Motor neuron (in vitro differentiated cells): ENCODE data around the gene CASP7. TPM values are rescaled to one million over a fixed set of nuclear protein-coding genes. Genes with fewer than 3 reads are reported as not detected.

Source experiments
- ATAC-seq, 8 experiments: fragments of 200-7000 bp; cut with Tn5 transposase; replicated peaks in 6 of 8; 2 replicates each; pipeline ENCODE4 v1.8.0; 2021; ENCODE audit warnings: mild to moderate bottlenecking in 8 of 8, moderate library complexity in 8 of 8
- H3K27ac ChIP-seq, 2 donors: fragments of 250-450 bp; sonication (Bioruptor Pico); 2 replicates each; pipeline ENCODE4 v1.9.0; 2021; ENCODE audit warnings: antibody characterized with exemption in 2 of 2, mild to moderate bottlenecking in 2 of 2, moderate library complexity in 1 of 2
- H3K4me1 ChIP-seq, 2 donors: fragments of 250-450 bp; sonication (Bioruptor Pico); replicated peaks in 1 of 2; 2 replicates each; pipeline ENCODE4 v1.6.1; 2021; ENCODE audit warnings: antibody characterized with exemption in 2 of 2, mild to moderate bottlenecking in 2 of 2, moderate library complexity in 1 of 2
- H3K4me3 ChIP-seq, 5 donors: fragments of 250-450 bp; sonication (Bioruptor Pico); 2 replicates each; pipeline ENCODE4 v1.9.0; 2021; ENCODE audit warnings: antibody characterized with exemption in 5 of 5, mild to moderate bottlenecking in 5 of 5, moderate library complexity in 4 of 5
- WGBS, 10 experiments: fragments of 450-650 bp; shearing (Covaris generic); methylation state at CpG; one replicate each; pipeline ENCODE4 v1.0.0; 2022; 5-methylcytosine and 5-hydroxymethylcytosine counted together
- in situ Hi-C, 9 experiments: fragments of 400-800 bp; cut with MboI; loops; one replicate each; pipeline ENCODE4 v1.15.0; 2021; ENCODE audit warnings: low sequenced_read_pairs in 9 of 9, low pct_unique_long_range_greater_than_20kb in 2 of 9; ENCODE audit not compliant: unreplicated experiment in 9 of 9
- total RNA-seq, 8 experiments: library from RNA; unstranded; fragments of 300-600 nt; gene quantifications; 2 replicates each; pipeline versions ENCODE4 v1.2.3 to v1.2.4, GENCODE V29; 2022

Gene CASP7
- total RNA-seq, 8 experiments from 2014 or later, result 3.5 to 22.4 (median 12.7) TPM

GRCh38 chr10:113681533-113682470 is 2.1 kb downstream of the CASP7 start:
- ATAC-seq, result no peak
- Histone ChIP-seq H3K27ac (no peak overlapping the region), H3K4me1 (no peaks in the 10 kb centered on the region), H3K4me3 (no peak overlapping the region)
- in situ Hi-C loops, result no loop called here
- 53 to 100% (median 96%) methylated on average over 1 to 4 of the region's 5 CpGs for WGBS, 10 experiments

- no peaks in the 10 kb centered on the region for H3K4me1 ChIP-seq
- no peak overlapping the region for H3K4me3 ChIP-seq
- no peak overlapping the region for H3K27ac ChIP-seq
- WGBS, 10 experiments, result 85 to 100% (median 100%) methylated on average over 1 to 2 of the region's 2 CpGs; no CpG with 5 or more reads in 3 of the 10 experiments
- no peak for ATAC-seq
- in situ Hi-C loops, result no loop called here
Observed at GRCh38 chr10:113683300-113683699, 3.6 kb downstream of the CASP7 start.

- no peak overlapping the region for H3K4me3 ChIP-seq
- H3K27ac ChIP-seq, result no peak overlapping the region
- no peaks in the 10 kb centered on the region for H3K4me1 ChIP-seq
- ATAC-seq, result no peak
- WGBS, 10 experiments, result 83 to 100% (median 92%) methylated on average over 1 to 3 of the region's 3 CpGs; no CpG with 5 or more reads in 1 of the 10 experiments
- in situ Hi-C loops, result no loop called here
Observed at GRCh38 chr10:113686028-113686427, 6.3 kb downstream of the CASP7 start.

GRCh38 chr10:113687037-113687436 is 7.3 kb downstream of the CASP7 start:
- no peak for ATAC-seq
- no peaks in the 10 kb centered on the region for H3K4me1 ChIP-seq
- H3K27ac ChIP-seq, result no peak overlapping the region
- no peak overlapping the region for H3K4me3 ChIP-seq
- in situ Hi-C loops, result no loop called here
- 88 to 100% (median 98%) methylated on average over 1 to 4 of the region's 4 CpGs; no CpG with 5 or more reads in 4 of the 10 experiments for WGBS, 10 experiments

GRCh38 chr10:113689057-113689456 is 9.3 kb downstream of the CASP7 start:
- WGBS, 10 experiments, result 83 to 100% (median 91%) methylated on average over 1 of the region's 1 CpG; no CpG with 5 or more reads in 2 of the 10 experiments
- Histone ChIP-seq H3K4me3 (no peak overlapping the region), H3K4me1 (no peaks in the 10 kb centered on the region), H3K27ac (no peak overlapping the region)
- in situ Hi-C loops, result no loop called here
- ATAC-seq, result no peak

GRCh38 chr10:113689574-113689973 is 9.9 kb downstream of the CASP7 start:
- WGBS, 10 experiments, result 35 to 100% (median 64%) methylated on average over 2 to 3 of the region's 3 CpGs
- H3K4me1 ChIP-seq, result no peaks in the 10 kb centered on the region
- in situ Hi-C loops, result no loop called here
- H3K4me3 ChIP-seq, result no peak overlapping the region
- no peak overlapping the region for H3K27ac ChIP-seq
- no peak for ATAC-seq

GRCh38 chr10:113690749-113691148 is 11.0 kb downstream of the CASP7 start:
- H3K27ac ChIP-seq, result no peak overlapping the region
- ATAC-seq, result no peak
- in situ Hi-C loops, result no loop called here
- 0 to 100% (median 79%) methylated on average over 1 to 3 of the region's 3 CpGs; no CpG with 5 or more reads in 4 of the 10 experiments for WGBS, 10 experiments
- H3K4me3 ChIP-seq, result no peak overlapping the region
- H3K4me1 ChIP-seq, result no peaks in the 10 kb centered on the region

- 80 to 100% (median 100%) methylated on average over 1 to 2 of the region's 2 CpGs; no CpG with 5 or more reads in 7 of the 10 experiments for WGBS, 10 experiments
- ATAC-seq, result no peak
- Histone ChIP-seq H3K4me3 (no peak overlapping the region), H3K4me1 (no peaks in the 10 kb centered on the region), H3K27ac (no peak overlapping the region)
- in situ Hi-C loops, result no loop called here
Observed at GRCh38 chr10:113691381-113691780, 11.7 kb downstream of the CASP7 start.

- no peak overlapping the region for H3K4me3 ChIP-seq
- WGBS, 10 experiments, result 90 to 100% (median 95%) methylated on average over 2 to 4 of the region's 6 CpGs; no CpG with 5 or more reads in 5 of the 10 experiments
- no peak for ATAC-seq
- in situ Hi-C loops, result no loop called here
- no peak overlapping the region for H3K27ac ChIP-seq
- no peaks in the 10 kb centered on the region for H3K4me1 ChIP-seq
Observed at GRCh38 chr10:113692271-113692670, 12.6 kb downstream of the CASP7 start.

GRCh38 chr10:113693348-113693747 is 13.6 kb downstream of the CASP7 start:
- 87 to 96% (median 91%) methylated on average over 1 to 2 of the region's 2 CpGs for WGBS, 10 experiments
- Histone ChIP-seq H3K27ac (no peak overlapping the region), H3K4me1 (no peaks in the 10 kb centered on the region), H3K4me3 (no peak overlapping the region)
- no peak for ATAC-seq
- in situ Hi-C loops, result no loop called here

- Histone ChIP-seq H3K27ac (no peak overlapping the region), H3K4me1 (no peaks in the 10 kb centered on the region), H3K4me3 (no peak overlapping the region)
- in situ Hi-C loops, result no loop called here
- no peak for ATAC-seq
- 88 to 100% (median 100%) methylated on average over 1 of the region's 1 CpG; no CpG with 5 or more reads in 3 of the 10 experiments for WGBS, 10 experiments
Observed at GRCh38 chr10:113695691-113696090, 16.0 kb downstream of the CASP7 start.

- no peak for ATAC-seq
Observed at GRCh38 chr10:113697595-113697994, 17.9 kb downstream of the CASP7 start.

GRCh38 chr10:113704637-113705343 is 25.1 kb downstream of the CASP7 start:
- peak; percentile 52 to 63 (median 56) for ATAC-seq
- 0 to 57% (median 0%) methylated on average over 1 to 3 of the region's 6 CpGs; no CpG with 5 or more reads in 3 of the 10 experiments for WGBS, 10 experiments
- in situ Hi-C loops, result loop anchor here in 6 of 9 experiments (10.0 to 25.0 kb wide), 2 partner anchors 400 to 408 kb away; no protein-coding TSS in a partner anchor
- peaks cover 9 to 14% of the 10 kb centered on the region in 2 donors for H3K4me1 ChIP-seq
- H3K4me3 ChIP-seq, result no peak overlapping the region
- H3K27ac ChIP-seq, result no peak overlapping the region

More at GRCh38 chr10:113697595-113697994, 17.9 kb downstream of the CASP7 start:
- Histone ChIP-seq H3K4me3 (no peak overlapping the region), H3K4me1 (no peaks in the 10 kb centered on the region), H3K27ac (no peak overlapping the region)
- WGBS, 10 experiments, result 86 to 100% (median 100%) methylated on average over 1 of the region's 3 CpGs; no CpG with 5 or more reads in 3 of the 10 experiments
- in situ Hi-C loops, result no loop called here
